Activated T-helper 1 cell treated with anti-CD3 and anti-CD28 coated beads, Interleukin-12 subunit alpha, Interleukin-12 subunit beta, Interleukin-2, Interleukin-4 antibody, amounts not matched to agents 30 ng/mL and 10 ng/mL and 1 ng/mL, durations not matched to agents 14 hours and 24 hours and 36 hours (primary cell): Measurements from ENCODE around the gene CYLD. TPM values are rescaled to one million over a fixed set of nuclear protein-coding genes. Genes with fewer than 3 reads are reported as not detected.

ENCODE experiments used
- DNase-seq: peaks from one replicate; pipeline ENCODE4 v3.0.0; 2021; ENCODE audit warnings: low spot score
- H3K27ac Mint-ChIP-seq: one replicate; pipeline ENCODE4 v1.8.0; 2021; ENCODE audit warnings: mild to moderate bottlenecking, mixed read lengths
- H3K27me3 Mint-ChIP-seq: one replicate; pipeline ENCODE4 v1.8.0; 2022; ENCODE audit warnings: mild to moderate bottlenecking, moderate library complexity, mixed read lengths; ENCODE audit not compliant: insufficient read depth
- H3K36me3 Mint-ChIP-seq: one replicate; pipeline ENCODE4 v1.8.0; 2021; ENCODE audit warnings: low read depth, mixed read lengths
- H3K4me1 Mint-ChIP-seq: one replicate; pipeline ENCODE4 v1.8.0; 2021; ENCODE audit warnings: low read depth, mixed read lengths
- H3K4me3 Mint-ChIP-seq: one replicate; pipeline ENCODE4 v1.8.0; 2021; ENCODE audit warnings: mild to moderate bottlenecking, moderate library complexity, mixed read lengths
- H3K9me3 Mint-ChIP-seq: one replicate; pipeline ENCODE4 v1.8.0; 2021; ENCODE audit warnings: mixed read lengths
- intact Hi-C: fragments of 100-400 bp; cut with micrococcal nuclease; formaldehyde crosslinking; loops from one replicate; pipeline ENCODE4 v1.15.1; 2024
- total RNA-seq: library from RNA; stranded (reverse); gene quantifications from 2 replicates; pipeline ENCODE4 v1.2.3, GENCODE V29; 2022

Gene CYLD
- total RNA-seq, 1 donor from 2014 or later, result 219 TPM

DNA sequence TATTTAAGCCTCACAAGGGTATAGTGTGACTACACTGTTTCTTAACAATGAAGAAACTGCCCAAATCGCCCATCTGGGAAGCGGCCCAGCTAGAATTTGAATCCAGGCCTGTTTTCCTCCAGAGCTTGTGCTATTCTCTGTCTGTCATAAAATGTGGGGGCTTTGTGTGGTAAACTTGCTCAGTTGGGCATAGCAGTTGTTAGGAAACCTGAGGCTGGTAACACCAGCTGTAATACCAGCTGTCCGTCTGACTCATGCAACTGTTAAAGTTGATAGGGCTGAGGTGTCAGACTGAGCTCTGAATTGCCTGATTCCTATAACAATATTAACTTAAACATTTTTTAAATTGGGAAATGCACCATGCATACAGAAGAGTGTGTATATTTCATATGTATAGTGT is 39.2 kb upstream of the CYLD start:
- peaks cover 32% of the 10 kb centered on the region for H3K9me3 Mint-ChIP-seq
- DNase-seq, result no peak
- intact Hi-C loops, result no loop called here
- peaks cover 50% of the 10 kb centered on the region for H3K36me3 Mint-ChIP-seq
- H3K4me1 Mint-ChIP-seq, result peaks cover 56% of the 10 kb centered on the region
- no peak overlapping the region for H3K27ac Mint-ChIP-seq
- no peaks in the 10 kb centered on the region for H3K27me3 Mint-ChIP-seq
- no peak overlapping the region for H3K4me3 Mint-ChIP-seq

DNA sequence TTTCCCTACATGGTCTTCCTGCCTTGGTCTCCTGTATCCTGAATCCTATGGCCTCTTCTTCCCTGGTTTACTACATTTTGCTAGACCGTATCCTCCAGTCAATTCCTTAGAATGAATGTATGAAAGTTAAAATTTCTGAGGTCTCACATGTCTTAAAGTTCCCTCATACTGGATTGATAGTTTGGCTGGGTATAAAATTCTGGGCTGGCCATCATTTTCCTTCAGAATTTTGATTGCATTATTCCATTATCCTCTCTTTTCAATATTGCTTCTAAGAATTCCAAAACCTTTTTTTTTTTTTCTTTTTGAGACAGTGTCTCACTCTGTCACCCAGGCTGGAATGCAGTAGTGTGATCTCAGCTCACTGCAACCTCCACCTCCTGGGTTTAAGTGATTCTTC is 37.6 kb upstream of the CYLD start:
- intact Hi-C loops, result no loop called here
- H3K27ac Mint-ChIP-seq, result no peak overlapping the region
- H3K9me3 Mint-ChIP-seq, result peaks cover 37% of the 10 kb centered on the region
- no peaks in the 10 kb centered on the region for H3K27me3 Mint-ChIP-seq
- H3K4me3 Mint-ChIP-seq, result no peak overlapping the region
- no peak for DNase-seq
- H3K36me3 Mint-ChIP-seq, result peaks cover 56% of the 10 kb centered on the region
- peaks cover 57% of the 10 kb centered on the region for H3K4me1 Mint-ChIP-seq

GRCh38 chr16:50705436-50706110 is 36.3 kb upstream of the CYLD start:
- no peak overlapping the region for H3K27ac Mint-ChIP-seq

DNA sequence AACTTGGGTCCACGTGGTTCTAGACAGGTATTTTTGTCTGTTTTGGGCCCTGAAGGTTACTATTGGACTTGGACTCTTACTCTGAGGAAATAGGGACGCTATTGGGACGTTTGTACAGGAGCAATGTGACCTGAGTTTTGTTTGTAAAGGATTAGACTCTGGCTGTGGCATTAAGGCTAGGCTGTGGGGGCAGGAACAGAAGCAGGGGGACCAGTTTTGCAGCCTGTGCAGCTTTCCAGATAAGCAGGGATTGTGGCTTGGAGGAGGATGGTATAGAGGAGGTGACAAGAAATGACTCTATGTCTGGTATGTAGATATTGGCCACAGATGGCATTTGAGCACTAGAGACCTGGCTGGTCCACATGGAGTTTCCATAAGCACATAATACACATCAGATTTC is 35.6 kb upstream of the CYLD start:
- intact Hi-C loops, result no loop called here
- Mint-ChIP-seq H3K27ac (peak overlapping the region; percentile 8), H3K9me3 (peaks cover 37% of the 10 kb centered on the region), H3K4me3 (no peak overlapping the region), H3K36me3 (peaks cover 41% of the 10 kb centered on the region), H3K4me1 (peaks cover 49% of the 10 kb centered on the region), H3K27me3 (no peaks in the 10 kb centered on the region)
- DNase-seq, result no peak

More at GRCh38 chr16:50705436-50706110, 36.3 kb upstream of the CYLD start:
- no peak for DNase-seq
- Mint-ChIP-seq H3K27me3 (no peaks in the 10 kb centered on the region), H3K4me1 (peaks cover 56% of the 10 kb centered on the region), H3K9me3 (peaks cover 37% of the 10 kb centered on the region), H3K36me3 (peaks cover 47% of the 10 kb centered on the region), H3K4me3 (no peak overlapping the region)
- intact Hi-C loops, result no loop called here

DNA sequence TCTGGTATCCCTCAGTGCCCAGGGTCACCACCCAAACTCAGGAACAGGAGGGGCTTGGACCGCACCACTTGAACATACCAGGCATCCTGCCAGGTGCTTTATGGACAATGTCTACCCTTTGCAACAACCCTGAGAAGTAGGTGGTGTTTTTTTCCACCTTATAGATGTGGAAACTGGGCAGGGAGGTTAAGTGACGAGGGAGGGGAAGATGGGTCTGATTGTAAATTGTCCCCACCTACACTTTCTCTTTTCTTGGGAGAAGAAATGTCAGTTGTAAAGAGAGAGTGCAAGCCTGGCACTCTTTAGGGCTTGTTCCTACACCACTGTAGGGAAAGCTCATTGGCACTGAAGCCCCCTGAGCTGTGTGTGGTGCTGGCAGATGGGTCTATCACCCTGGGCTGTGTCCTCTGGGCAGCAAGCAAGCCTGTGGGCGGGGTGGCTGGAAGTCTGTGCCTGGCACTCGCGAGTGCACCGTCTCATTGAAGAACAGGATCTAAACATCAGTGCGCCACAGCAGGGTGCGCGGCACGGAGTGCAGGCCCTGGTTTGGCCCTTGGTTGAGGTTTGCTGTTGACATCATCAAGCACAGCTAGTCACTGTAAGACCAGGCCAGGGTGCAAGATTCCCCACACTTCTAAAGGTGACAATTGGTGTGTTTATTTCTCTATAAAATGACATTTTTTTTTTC is 33.4 kb upstream of the CYLD start:
- peaks cover 33% of the 10 kb centered on the region for H3K36me3 Mint-ChIP-seq
- H3K9me3 Mint-ChIP-seq, result peaks cover 37% of the 10 kb centered on the region
- H3K27ac Mint-ChIP-seq, result peak overlapping the region; percentile 81
- peak overlapping the region; percentile 35 for H3K4me3 Mint-ChIP-seq
- intact Hi-C loops, result loop anchor here (1.0 to 2.0 kb wide), 3 partner anchors 23 to 42 kb away; no protein-coding TSS in a partner anchor
- DNase-seq, result no peak
- no peaks in the 10 kb centered on the region for H3K27me3 Mint-ChIP-seq
- peaks cover 46% of the 10 kb centered on the region for H3K4me1 Mint-ChIP-seq

DNA sequence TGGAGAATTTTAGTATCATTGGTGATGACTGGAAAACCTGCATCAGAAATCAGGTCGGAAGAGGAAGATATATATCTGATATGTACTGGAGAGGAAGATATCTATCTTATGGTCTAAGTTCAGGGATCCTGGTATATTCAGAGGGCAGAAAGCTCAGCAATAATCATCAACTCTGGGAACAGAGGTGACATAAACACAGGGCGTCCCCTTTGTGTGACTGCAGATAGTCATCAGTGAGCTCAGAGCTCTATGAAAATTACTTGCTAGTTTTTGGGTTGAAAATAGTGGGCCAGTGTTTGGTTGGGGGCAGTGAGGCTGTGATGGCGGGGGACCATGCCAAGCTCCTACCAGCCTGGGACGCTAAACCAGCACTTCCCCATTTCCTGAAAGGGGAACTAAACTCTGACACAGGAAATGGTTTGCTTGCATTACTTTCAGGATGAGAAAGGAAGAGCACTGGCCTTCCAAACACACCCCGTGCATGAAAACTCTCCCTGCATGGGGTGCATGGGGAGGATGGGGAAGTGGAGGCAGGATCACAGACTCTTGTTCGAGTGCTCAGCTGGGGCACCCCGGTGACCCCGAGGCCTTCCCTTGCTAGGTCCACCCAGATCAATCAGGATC is 32.7 kb upstream of the CYLD start:
- Mint-ChIP-seq H3K27me3 (no peaks in the 10 kb centered on the region), H3K4me3 (peak overlapping the region; percentile 35), H3K27ac (peak overlapping the region; percentile 81), H3K4me1 (peaks cover 47% of the 10 kb centered on the region), H3K9me3 (peaks cover 31% of the 10 kb centered on the region), H3K36me3 (peaks cover 27% of the 10 kb centered on the region)
- no peak for DNase-seq
- intact Hi-C loops, result loop anchor here (2.0 kb wide), 2 partner anchors 32 to 42 kb away; no protein-coding TSS in a partner anchor

DNA sequence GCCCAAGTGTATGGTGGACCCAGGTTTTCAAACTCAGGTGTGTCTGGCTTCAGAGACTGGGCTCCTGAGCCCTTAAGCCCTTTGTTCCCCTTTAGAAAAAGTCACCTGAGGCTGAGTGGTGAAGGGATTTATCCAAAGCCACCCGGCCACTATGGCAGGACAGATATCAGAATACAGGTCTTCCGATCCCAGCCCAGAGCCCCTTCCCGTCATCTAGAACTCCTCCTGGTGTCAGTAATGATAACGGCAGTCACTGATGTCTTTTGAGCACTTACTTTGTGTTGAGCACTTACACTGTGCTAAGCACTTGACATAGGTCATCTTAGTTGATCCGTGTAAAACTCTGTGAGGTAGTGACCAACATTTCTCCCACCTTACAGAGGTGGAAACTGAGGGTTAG is 31.9 kb upstream of the CYLD start:
- Mint-ChIP-seq H3K4me1 (peaks cover 50% of the 10 kb centered on the region), H3K4me3 (no peak overlapping the region), H3K27me3 (no peaks in the 10 kb centered on the region), H3K36me3 (peaks cover 24% of the 10 kb centered on the region), H3K27ac (peak overlapping the region; percentile 2), H3K9me3 (peaks cover 23% of the 10 kb centered on the region)
- DNase-seq, result no peak
- intact Hi-C loops, result loop anchor here (2.0 kb wide), 2 partner anchors 31 to 43 kb away; no protein-coding TSS in a partner anchor

DNA sequence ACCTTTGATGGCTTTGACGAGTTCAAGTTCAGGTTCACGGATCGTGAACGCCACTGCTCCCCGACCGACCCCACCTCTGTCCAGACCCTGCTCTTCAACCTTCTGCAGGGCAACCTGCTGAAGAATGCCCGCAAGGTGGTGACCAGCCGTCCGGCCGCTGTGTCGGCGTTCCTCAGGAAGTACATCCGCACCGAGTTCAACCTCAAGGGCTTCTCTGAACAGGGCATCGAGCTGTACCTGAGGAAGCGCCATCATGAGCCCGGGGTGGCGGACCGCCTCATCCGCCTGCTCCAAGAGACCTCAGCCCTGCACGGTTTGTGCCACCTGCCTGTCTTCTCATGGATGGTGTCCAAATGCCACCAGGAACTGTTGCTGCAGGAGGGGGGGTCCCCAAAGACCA is 30.8 kb upstream of the CYLD start:
- Mint-ChIP-seq H3K36me3 (peaks cover 15% of the 10 kb centered on the region), H3K4me3 (no peak overlapping the region), H3K27me3 (no peaks in the 10 kb centered on the region), H3K27ac (no peak overlapping the region), H3K4me1 (peaks cover 44% of the 10 kb centered on the region), H3K9me3 (peaks cover 13% of the 10 kb centered on the region)
- intact Hi-C loops, result no loop called here
- no peak for DNase-seq

DNA sequence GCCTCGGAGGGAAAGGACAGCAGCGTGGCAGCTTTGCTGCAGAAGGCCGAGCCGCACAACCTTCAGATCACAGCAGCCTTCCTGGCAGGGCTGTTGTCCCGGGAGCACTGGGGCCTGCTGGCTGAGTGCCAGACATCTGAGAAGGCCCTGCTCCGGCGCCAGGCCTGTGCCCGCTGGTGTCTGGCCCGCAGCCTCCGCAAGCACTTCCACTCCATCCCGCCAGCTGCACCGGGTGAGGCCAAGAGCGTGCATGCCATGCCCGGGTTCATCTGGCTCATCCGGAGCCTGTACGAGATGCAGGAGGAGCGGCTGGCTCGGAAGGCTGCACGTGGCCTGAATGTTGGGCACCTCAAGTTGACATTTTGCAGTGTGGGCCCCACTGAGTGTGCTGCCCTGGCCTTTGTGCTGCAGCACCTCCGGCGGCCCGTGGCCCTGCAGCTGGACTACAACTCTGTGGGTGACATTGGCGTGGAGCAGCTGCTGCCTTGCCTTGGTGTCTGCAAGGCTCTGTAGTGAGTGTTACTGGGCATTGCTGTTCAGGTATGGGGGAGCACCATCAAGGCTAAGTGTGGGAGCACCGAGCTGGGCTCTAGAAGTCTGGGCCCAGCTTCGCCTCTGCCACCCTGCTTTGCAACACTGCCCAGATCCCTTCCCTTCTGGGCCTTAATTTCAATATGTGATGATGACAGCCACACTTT is 29.9 kb upstream of the CYLD start:
- intact Hi-C loops, result no loop called here

GRCh38 chr16:50712560-50712898 is 29.4 kb upstream of the CYLD start:
- intact Hi-C loops, result no loop called here
- Mint-ChIP-seq H3K27ac (no peak overlapping the region), H3K9me3 (peaks cover 7% of the 10 kb centered on the region), H3K27me3 (no peaks in the 10 kb centered on the region), H3K36me3 (peaks cover 13% of the 10 kb centered on the region), H3K4me1 (peaks cover 45% of the 10 kb centered on the region), H3K4me3 (no peak overlapping the region)
- DNase-seq, result no peak

More for the DNA sequence above, 29.9 kb upstream of the CYLD start:
- peaks cover 45% of the 10 kb centered on the region for H3K4me1 Mint-ChIP-seq
- H3K36me3 Mint-ChIP-seq, result peaks cover 11% of the 10 kb centered on the region
- H3K9me3 Mint-ChIP-seq, result peaks cover 9% of the 10 kb centered on the region
- no peaks in the 10 kb centered on the region for H3K27me3 Mint-ChIP-seq
- DNase-seq, result no peak
- no peak overlapping the region for H3K27ac Mint-ChIP-seq
- H3K4me3 Mint-ChIP-seq, result no peak overlapping the region

DNA sequence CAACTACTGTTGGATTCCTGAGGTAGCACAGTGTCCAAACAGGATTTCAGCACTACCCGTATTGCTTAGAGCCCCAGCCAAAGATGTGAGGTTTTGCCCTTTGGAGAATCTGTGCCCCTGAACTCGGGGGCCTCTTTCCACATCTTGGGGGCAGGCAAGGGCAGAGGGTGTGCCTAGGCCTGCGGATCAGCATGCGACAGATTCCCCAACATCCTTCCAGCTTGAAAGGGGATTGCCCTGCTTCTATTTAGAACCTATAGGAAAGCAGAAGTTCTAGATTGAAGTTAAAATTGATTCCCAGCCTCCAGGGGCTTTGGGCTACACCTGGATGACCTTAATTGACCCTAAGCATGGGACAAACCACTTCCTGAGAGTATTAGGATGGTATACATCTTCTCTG is 28.9 kb upstream of the CYLD start:
- no peak overlapping the region for H3K4me3 Mint-ChIP-seq
- intact Hi-C loops, result no loop called here

DNA sequence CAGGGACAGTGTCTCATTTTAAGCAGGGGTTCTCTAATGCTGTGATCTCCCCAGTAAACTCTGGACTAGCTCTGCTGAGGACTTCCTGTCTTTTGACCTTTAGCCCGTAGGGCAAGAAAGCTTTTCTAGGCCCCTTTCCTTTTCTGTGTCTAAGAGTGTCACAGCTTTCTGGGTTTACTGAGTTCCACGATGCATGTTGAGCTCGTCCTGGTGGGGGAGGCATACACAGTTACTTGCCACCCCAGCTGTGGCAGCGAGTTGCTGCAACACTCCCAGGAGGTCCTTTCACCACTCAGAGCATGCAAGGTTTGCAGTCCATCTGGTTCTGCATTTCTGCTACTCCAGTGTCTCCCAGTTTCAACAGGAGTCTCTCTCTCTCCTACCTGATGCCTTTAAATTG is 24.8 kb upstream of the CYLD start:
- Mint-ChIP-seq H3K36me3 (peaks cover 13% of the 10 kb centered on the region), H3K27me3 (no peaks in the 10 kb centered on the region), H3K9me3 (no peaks in the 10 kb centered on the region), H3K4me1 (peaks cover 36% of the 10 kb centered on the region), H3K27ac (no peak overlapping the region), H3K4me3 (no peak overlapping the region)
- no peak for DNase-seq
- intact Hi-C loops, result no loop called here

More for the DNA sequence above, 28.9 kb upstream of the CYLD start:
- peaks cover 3% of the 10 kb centered on the region for H3K9me3 Mint-ChIP-seq
- H3K4me1 Mint-ChIP-seq, result peaks cover 43% of the 10 kb centered on the region
- no peak for DNase-seq
- H3K36me3 Mint-ChIP-seq, result peaks cover 13% of the 10 kb centered on the region
- no peak overlapping the region for H3K27ac Mint-ChIP-seq
- H3K27me3 Mint-ChIP-seq, result no peaks in the 10 kb centered on the region

DNA sequence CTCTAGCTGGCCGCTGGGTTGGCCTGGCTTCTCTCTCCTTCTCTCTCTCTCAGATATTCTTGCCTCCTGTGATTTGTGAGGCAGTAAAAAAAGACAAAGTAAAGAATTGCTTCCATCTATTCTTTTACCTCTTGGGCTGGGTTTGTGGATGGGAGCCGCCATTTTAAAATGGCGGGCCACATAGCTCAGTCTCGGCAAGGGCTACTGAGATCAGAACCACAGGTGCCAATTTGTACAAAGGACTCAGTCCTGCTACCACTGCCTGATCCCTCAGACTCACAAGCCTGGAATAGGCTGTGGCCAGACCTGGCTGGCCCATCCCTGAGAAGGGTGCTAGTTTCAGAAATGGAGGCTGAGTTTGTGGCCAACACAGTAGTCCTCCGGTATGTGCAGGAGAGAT is 24.4 kb upstream of the CYLD start:
- no peaks in the 10 kb centered on the region for H3K27me3 Mint-ChIP-seq
- H3K36me3 Mint-ChIP-seq, result peaks cover 15% of the 10 kb centered on the region
- H3K4me3 Mint-ChIP-seq, result no peak overlapping the region
- H3K27ac Mint-ChIP-seq, result no peak overlapping the region
- peaks cover 40% of the 10 kb centered on the region for H3K4me1 Mint-ChIP-seq
- intact Hi-C loops, result no loop called here
- no peak for DNase-seq
- peaks cover 2% of the 10 kb centered on the region for H3K9me3 Mint-ChIP-seq
